Psoas muscle (tissue), 8 donors: Measurements from ENCODE around the gene NUP210L. TPM values are rescaled to one million over a fixed set of nuclear protein-coding genes. Genes with fewer than 3 reads are reported as not detected.

Source experiments
- ATAC-seq, 4 donors: fragments of 200-7000 bp; cut with Tn5 transposase; one replicate each; pipeline ENCODE4 v1.9.1; 2020; ENCODE audit warnings: moderate library complexity in 3 of 4, mild to moderate bottlenecking in 2 of 4
- DNase-seq, 2 donors: peaks; one replicate each; pipeline ENCODE4 v3.0.0-alpha.2; 2020
- H3K27ac ChIP-seq: fragments of 200-600 bp; one replicate; pipeline ENCODE4 v1.8.0; 2022
- H3K27me3 ChIP-seq, 3 donors: fragments of 200-600 bp in 1 of 3; one replicate each; pipeline versions ENCODE4 v1.6.1 to v1.8.0; 2013 to 2022; ENCODE audit warnings: low read length in 2 of 3, mild to moderate bottlenecking in 2 of 3, moderate library complexity in 1 of 3; ENCODE audit not compliant: insufficient read depth in 3 of 3
- H3K36me3 ChIP-seq, 2 donors: fragments of 200-600 bp in 1 of 2; one replicate each; pipeline versions ENCODE4 v1.6.1 to v1.8.0; 2013 to 2022; ENCODE audit warnings: low read depth in 1 of 2, mild to moderate bottlenecking in 1 of 2, moderate library complexity in 1 of 2; ENCODE audit not compliant: insufficient read depth in 1 of 2
- H3K4me1 ChIP-seq: fragments of 200-600 bp; one replicate; pipeline ENCODE4 v1.8.0; 2022
- H3K4me3 ChIP-seq: fragments of 200-600 bp; one replicate; pipeline ENCODE4 v1.8.0; 2022; ENCODE audit warnings: mild to moderate bottlenecking
- H3K9me3 ChIP-seq: fragments of 200-600 bp; one replicate; pipeline ENCODE4 v1.8.0; 2022
- CTCF ChIP-seq: fragments of 200-600 bp; IDR thresholded peaks from one replicate; pipeline ENCODE4 v1.8.0; 2022; ENCODE audit warnings: antibody characterized with exemption
- WGBS, 3 donors: extraction: QIAGEN DNeasy Blood & Tissue Kit; methylation state at CpG; one replicate each; pipeline versions ENCODE4 v1.1.6 to v1.1.7; 2013; 5-methylcytosine and 5-hydroxymethylcytosine counted together
- intact Hi-C, 2 donors: fragments of 100-400 bp; cut with DNase I; formaldehyde crosslinking; loops; one replicate each; pipeline versions ENCODE4 v1.11.0 to v1.14.2; 2022
- polyA plus RNA-seq, 3 donors: library from polyadenylated mRNA; stranded (reverse); fragments of 200-250 nt; gene quantifications; one replicate each; pipeline ENCODE4 v1.2.3, GENCODE V29; 2013
- total RNA-seq, 4 donors: library from RNA; stranded (reverse); fragmentation: NEBNext Ultra II Directional in 2 of 4; extraction: Animal tissue kit (Norgen Biotek cat#: 25700) in 2 of 4; gene quantifications; one replicate each; pipeline versions ENCODE4 v1.2.1 to v1.2.4, GENCODE V29; 2021 to 2023
- donor health status: healthy with polysubstance abuse.
- donor health status: DM: no; HTN: no; CAD: no; lungs with moderate emphysema.
- donor health status: Bipolar disorder and iron deficiency.
- donor health status: healthy.
- donor health status: DM: yes; HTN: yes; CAD: no.
- donor health status: DM: no; HTN: no; CAD: no.
- donor health status: DM: no; HTN: no; CAD: no.
- donor health status: DM: yes; HTN: yes; CAD: no.

The NUP210L gene
- total and polyA plus RNA-seq, 7 donors, result 0.01 to 3.0 (median 0.19) TPM; not detected in 2

GRCh38 chr1:153959454-153959853, 195.4 kb downstream of the NUP210L start:
- no peaks in the 10 kb centered on the region for H3K27me3 ChIP-seq
- 27 to 67% (median 46%) methylated on average over 3 of the region's 3 CpGs for WGBS, 3 donors
- peaks cover 52% of the 10 kb centered on the region for H3K4me1 ChIP-seq
- ATAC-seq (no peak), DNase-seq (no peak)
- intact Hi-C loops, result no loop called here
- peak overlapping the region; percentile 97 for H3K4me3 ChIP-seq
- H3K9me3 ChIP-seq, result no peaks in the 10 kb centered on the region
- TF ChIP-seq CTCF, result no peak
- H3K27ac ChIP-seq, result peak overlapping the region; percentile 93
- peaks cover 4 to 26% of the 10 kb centered on the region in 2 donors for H3K36me3 ChIP-seq

- Histone ChIP-seq H3K36me3 (peaks cover 4 to 31% of the 10 kb centered on the region in 2 donors), H3K9me3 (no peaks in the 10 kb centered on the region), H3K4me1 (peaks cover 47% of the 10 kb centered on the region), H3K27me3 (no peaks in the 10 kb centered on the region), H3K27ac (peak overlapping the region; percentile 93), H3K4me3 (peak overlapping the region; percentile 97)
- peak in 1 of 2 donors; percentile 41 for DNase-seq
- ATAC-seq, result no peak
- TF ChIP-seq CTCF, result no peak
- intact Hi-C loops, result no loop called here
- WGBS, 3 donors, result 1 to 4% (median 4%) methylated on average over 4 of the region's 4 CpGs
Measured at GRCh38 chr1:153958961-153959260, 196.0 kb downstream of the NUP210L start.

GRCh38 chr1:153958111-153958960, 196.5 kb downstream of the NUP210L start, which contains the start of gene CRTC2:
Gene CRTC2 (minus strand): TSS chr1:153958612. CDS start chr1:153958497, 115 bp downstream.
- Histone ChIP-seq H3K36me3 (peaks cover 4 to 37% of the 10 kb centered on the region in 2 donors), H3K27ac (peak within 1 kb of the TSS; percentile 93), H3K9me3 (no peaks in the 10 kb centered on the region), H3K27me3 (no peaks in the 10 kb centered on the region), H3K4me3 (peak within 1 kb of the TSS; percentile 97), H3K4me1 (peaks cover 46% of the 10 kb centered on the region)
- no peak for TF ChIP-seq CTCF
- WGBS, 3 donors, result 0 to 1% (median 1%) methylated on average over 66 to 75 of the region's 75 CpGs
- DNase-seq (peak; percentile 99), ATAC-seq (peak; percentile 85 to 90 (median 88))
- intact Hi-C loops, result no loop called here

GRCh38 chr1:153957744-153958110, 197.1 kb downstream of the NUP210L start:
- Histone ChIP-seq H3K27ac (peak overlapping the region; percentile 93), H3K9me3 (no peaks in the 10 kb centered on the region), H3K4me3 (peak overlapping the region; percentile 97), H3K36me3 (peaks cover 4 to 43% of the 10 kb centered on the region in 2 donors), H3K4me1 (peaks cover 45% of the 10 kb centered on the region), H3K27me3 (no peaks in the 10 kb centered on the region)
- ATAC-seq, result peak in 2 of 4 donors; percentile 2 to 3
- intact Hi-C loops, result no loop called here
- no peak for TF ChIP-seq CTCF
- 1% methylated on average over 13 of the region's 13 CpGs for WGBS, 3 donors
- DNase-seq, result no peak
